ENCODE data around the gene ITPR1.

- no peak for TF ChIP-seq CTCF (IDR thresholded peaks at IDR 0.05)
- no peak for TF ChIP-seq SIN3A (IDR thresholded peaks at IDR 0.05; ENCODE audit: borderline replicate concordance, insufficient read depth, low read depth, low read length)
- TF ChIP-seq REST (IDR thresholded peaks at IDR 0.05; ENCODE audit: insufficient read depth in 1 of 2, low read depth in 2 of 2, low read length in 1 of 2) = no peak
- TF ChIP-seq POLR2AphosphoS5 (IDR thresholded peaks at IDR 0.05; ENCODE audit: low read depth, low read length) = no peak
- no peak for TF ChIP-seq TCF7L2 (IDR thresholded peaks at IDR 0.05; ENCODE audit: low read depth, low read length)
These were observed 278.1 kb downstream of the ITPR1 start for GRCh38 chr3:4771243-4771642.

Measured in Panc1 (cell line).